Right lobe of liver (tissue), 4 donors: ENCODE results near the gene AK2.

ENCODE experiments used
- POLR2A ChIP-seq: fragments of 450-650 bp; IDR thresholded peaks from one replicate; pipeline ENCODE4 v1.6.1; 2017; ENCODE audit warnings: antibody characterized with exemption, mild to moderate bottlenecking
- TF ChIP-seq, protein P1 (sequence below), 4 donors: fragments of 200-600 bp in 3 of 4; fragments of 450-650 bp in 1 of 4; IDR thresholded peaks; one replicate each; pipeline versions ENCODE4 v1.5.1 to v1.8.0; 2016 to 2022; ENCODE audit warnings: antibody characterized with exemption in 4 of 4, mild to moderate bottlenecking in 2 of 4
- donor health status: DM: no; HTN: no; CAD: no.
- donor health status: DM: no; HTN: no; CAD: no.
- donor health status: DM: no; HTN: yes; CAD: no.

DNA sequence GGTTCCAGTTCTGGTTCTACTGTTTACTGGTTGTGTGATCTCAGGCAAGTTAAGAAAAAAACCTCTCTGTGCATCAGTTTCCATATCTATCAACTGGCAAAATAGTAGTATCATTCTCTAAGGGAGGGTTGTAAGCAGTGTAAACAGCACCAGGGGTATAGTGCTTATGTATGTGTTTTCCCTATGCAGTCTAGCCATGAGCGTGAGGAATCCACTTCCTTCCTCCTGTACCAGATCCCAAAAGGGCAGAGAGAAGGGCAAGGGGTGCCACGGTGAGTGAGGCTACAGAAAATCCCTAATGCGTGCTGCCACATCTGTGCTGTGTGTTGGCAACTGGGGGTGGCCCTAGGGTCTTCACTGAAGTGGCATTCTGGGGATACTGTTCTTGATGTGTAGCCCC is 53.7 kb downstream of the AK2 start:
- TF ChIP-seq, protein P1, sequence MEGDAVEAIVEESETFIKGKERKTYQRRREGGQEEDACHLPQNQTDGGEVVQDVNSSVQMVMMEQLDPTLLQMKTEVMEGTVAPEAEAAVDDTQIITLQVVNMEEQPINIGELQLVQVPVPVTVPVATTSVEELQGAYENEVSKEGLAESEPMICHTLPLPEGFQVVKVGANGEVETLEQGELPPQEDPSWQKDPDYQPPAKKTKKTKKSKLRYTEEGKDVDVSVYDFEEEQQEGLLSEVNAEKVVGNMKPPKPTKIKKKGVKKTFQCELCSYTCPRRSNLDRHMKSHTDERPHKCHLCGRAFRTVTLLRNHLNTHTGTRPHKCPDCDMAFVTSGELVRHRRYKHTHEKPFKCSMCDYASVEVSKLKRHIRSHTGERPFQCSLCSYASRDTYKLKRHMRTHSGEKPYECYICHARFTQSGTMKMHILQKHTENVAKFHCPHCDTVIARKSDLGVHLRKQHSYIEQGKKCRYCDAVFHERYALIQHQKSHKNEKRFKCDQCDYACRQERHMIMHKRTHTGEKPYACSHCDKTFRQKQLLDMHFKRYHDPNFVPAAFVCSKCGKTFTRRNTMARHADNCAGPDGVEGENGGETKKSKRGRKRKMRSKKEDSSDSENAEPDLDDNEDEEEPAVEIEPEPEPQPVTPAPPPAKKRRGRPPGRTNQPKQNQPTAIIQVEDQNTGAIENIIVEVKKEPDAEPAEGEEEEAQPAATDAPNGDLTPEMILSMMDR (IDR thresholded peaks at IDR 0.05), result no peak
- TF ChIP-seq POLR2A, result no peak
